ENCODE measurements around the gene CTAGE15.
"Not testable (repeated sequence)": the region's sequence is repeated elsewhere in the genome, so short reads cannot be mapped to it uniquely, and the experiment has no call there.

DNA sequence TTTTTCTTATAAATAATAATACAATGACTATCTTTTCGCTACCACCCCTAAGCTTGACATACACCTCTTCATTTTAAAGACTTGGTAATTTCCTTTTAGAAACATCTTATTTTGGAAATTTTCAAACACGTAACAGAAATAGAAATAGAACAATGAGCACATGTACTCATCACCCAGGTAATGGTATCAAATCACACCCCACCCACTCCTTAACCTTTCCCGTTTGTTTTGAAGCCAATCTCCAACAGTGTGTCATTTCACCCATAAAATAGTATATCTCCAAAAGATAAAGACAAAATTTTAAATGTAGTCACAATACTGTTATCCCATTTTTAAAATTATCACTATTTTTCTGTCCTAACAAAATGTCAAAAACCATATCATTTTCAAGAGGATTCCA, 16.6 kb downstream of the CTAGE15 start:
- TF ChIP-seq CTCF, POLR2A, POLR2AphosphoS5, EP300 (IDR thresholded peaks at IDR 0.05): not testable (repeated sequence)
